NB4 (cell line): ENCODE data around the gene EFNA4.

Experiments
- DNase-seq: peaks from one replicate; pipeline ENCODE4 v3.0.0; 2010; ENCODE audit warnings: low read depth
- H3K4me3 ChIP-seq: one replicate; pipeline ENCODE4 v1.5.1; 2011; ENCODE audit warnings: mild to moderate bottlenecking, low read depth, low read length, moderate library complexity
- CTCF ChIP-seq: IDR thresholded peaks from one replicate; pipeline ENCODE4 v1.5.1; 2012; ENCODE audit warnings: low read depth, low read length
- MAX ChIP-seq: IDR thresholded peaks from 2 replicates; pipeline ENCODE4 v1.6.1; 2011; ENCODE audit warnings: low read depth, low read length
- MYC ChIP-seq: IDR thresholded peaks from 2 replicates; pipeline ENCODE4 v1.6.1; 2011; ENCODE audit warnings: low read depth, low read length
- POLR2A ChIP-seq: IDR thresholded peaks from 2 replicates; pipeline ENCODE4 v1.6.1; 2011; ENCODE audit warnings: mild to moderate bottlenecking; ENCODE audit not compliant: insufficient read length; ENCODE audit errors: extremely low read depth

Gene EFNA4

GRCh38 chr1:155063550-155064110 lies at the start of gene EFNA4:
TSS of gene EFNA4 (plus strand) at chr1:155063740. CDS start at chr1:155063824, 84 bp downstream.
- TF ChIP-seq POLR2A = peak; percentile 55
- TF ChIP-seq MYC = no peak
- DNase-seq = peak; percentile 91
- H3K4me3 ChIP-seq = peak within 1 kb of the TSS; percentile 52

DNA sequence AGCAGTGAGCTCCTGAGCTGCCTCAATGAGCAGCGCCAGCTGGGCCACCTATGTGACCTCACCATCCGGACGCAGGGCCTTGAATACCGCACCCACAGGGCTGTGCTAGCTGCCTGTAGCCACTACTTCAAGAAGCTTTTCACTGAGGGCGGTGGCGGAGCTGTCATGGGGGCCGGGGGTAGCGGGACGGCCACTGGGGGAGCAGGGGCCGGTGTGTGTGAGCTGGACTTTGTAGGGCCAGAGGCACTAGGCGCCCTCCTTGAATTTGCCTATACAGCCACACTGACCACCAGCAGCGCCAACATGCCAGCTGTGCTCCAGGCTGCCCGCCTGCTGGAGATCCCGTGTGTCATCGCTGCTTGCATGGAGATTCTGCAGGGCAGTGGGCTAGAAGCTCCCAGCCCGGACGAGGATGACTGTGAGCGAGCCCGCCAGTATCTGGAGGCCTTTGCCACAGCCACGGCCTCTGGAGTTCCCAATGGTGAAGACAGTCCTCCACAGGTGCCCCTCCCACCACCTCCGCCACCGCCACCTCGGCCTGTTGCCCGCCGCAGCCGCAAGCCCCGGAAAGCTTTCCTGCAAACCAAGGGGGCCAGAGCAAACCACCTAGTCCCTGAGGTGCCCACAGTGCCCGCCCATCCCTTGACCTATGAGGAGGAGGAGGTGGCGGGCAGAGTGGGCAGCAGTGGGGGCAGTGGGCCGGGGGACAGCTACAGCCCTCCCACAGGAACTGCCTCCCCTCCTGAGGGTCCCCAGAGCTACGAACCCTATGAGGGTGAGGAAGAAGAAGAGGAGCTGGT lies 48.6 kb upstream of the EFNA4 start:
- H3K4me3 ChIP-seq = no peak overlapping the region
- no peak for DNase-seq
- no peak for TF ChIP-seq POLR2A
- TF ChIP-seq MYC = no peak
- no peak for TF ChIP-seq MAX
- TF ChIP-seq CTCF = no peak

GRCh38 chr1:155015527-155016230 lies 47.9 kb upstream of the EFNA4 start:
- no peak overlapping the region for H3K4me3 ChIP-seq
- DNase-seq = no peak
- TF ChIP-seq MYC (no peak), POLR2A (no peak), CTCF (no peak)

GRCh38 chr1:155016231-155016831 lies 47.2 kb upstream of the EFNA4 start:
- peak; percentile 25 for DNase-seq
- no peak for TF ChIP-seq CTCF
- no peak for TF ChIP-seq POLR2A
- no peak for TF ChIP-seq MYC
- TF ChIP-seq MAX = no peak
- no peak overlapping the region for H3K4me3 ChIP-seq

- peak; percentile 95 for DNase-seq
- TF ChIP-seq POLR2A (no peak), MAX (peak; percentile 65; the same call in 1 of the 2 replicates), CTCF (peak; percentile 99), MYC (no peak)
- peak overlapping the region; percentile 46 for H3K4me3 ChIP-seq
These were observed 46.2 kb upstream of the EFNA4 start for GRCh38 chr1:155017041-155017945.
